GM21526 (cell line): ENCODE data around the gene ADAMTSL5.
"Not testable (repeated sequence)": the region's sequence is repeated elsewhere in the genome, so short reads cannot be mapped to it uniquely, and the experiment has no call there.

Experiments used
- ATAC-seq: cut with Tn5 transposase; IDR thresholded peaks from one replicate; pipeline ENCODE4 v1.9.1; 2021; ENCODE audit warnings: moderate library complexity; ENCODE audit not compliant: unreplicated experiment, low FRiP score

The ADAMTSL5 gene

DNA sequence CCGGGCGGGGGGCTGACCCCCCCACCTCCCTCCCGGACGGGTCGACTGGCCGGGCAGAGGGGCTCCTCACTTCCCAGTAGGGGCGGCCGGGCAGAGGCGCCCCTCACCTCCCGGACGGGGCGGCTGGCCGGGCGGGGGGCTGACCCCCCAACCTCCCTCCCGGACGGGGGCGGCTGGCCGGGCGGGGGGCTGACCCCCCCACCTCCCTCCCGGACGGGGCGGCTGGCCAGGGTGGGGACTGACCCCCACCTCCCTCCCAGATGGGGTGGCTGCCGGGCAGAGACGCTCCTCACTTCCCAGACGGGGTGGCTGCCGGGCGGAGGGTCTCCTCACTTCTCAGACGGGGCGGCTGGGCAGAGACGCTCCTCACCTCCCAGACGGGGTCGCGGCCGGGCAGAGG is 13.6 kb downstream of the ADAMTSL5 start:
- ATAC-seq, result not testable (repeated sequence)

DNA sequence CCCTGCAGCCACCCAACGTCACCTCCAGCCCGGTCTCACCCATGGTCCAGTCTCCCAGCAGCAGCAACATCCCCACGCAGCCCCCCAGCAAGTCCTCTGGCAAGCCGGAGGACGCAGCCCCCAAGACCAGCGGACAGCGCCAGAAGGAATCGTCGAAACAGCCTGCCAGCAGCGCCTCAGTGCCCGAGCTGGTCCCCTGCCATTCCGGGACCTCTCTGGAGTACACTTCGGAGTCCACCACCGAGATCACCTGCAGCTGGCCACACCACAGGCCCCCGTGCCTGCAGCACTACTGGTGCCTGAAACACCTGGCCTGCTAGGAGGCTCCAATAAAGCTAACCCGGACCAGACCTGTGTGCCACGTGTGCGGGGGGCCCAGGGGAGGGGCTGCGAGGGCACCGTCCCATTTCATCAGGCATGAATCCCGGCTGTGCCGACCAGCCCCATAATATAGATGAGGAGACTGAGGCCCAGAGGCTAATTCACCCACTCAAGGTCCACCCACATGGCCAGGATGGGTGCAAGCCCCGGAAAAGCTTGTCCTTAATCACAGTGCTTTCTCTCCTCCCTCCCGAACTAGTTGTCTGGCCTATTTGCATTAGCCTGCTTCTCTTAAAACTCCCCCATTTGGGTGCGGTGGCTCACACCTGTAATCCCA is 15.1 kb downstream of the ADAMTSL5 start:
- no peak for ATAC-seq

DNA sequence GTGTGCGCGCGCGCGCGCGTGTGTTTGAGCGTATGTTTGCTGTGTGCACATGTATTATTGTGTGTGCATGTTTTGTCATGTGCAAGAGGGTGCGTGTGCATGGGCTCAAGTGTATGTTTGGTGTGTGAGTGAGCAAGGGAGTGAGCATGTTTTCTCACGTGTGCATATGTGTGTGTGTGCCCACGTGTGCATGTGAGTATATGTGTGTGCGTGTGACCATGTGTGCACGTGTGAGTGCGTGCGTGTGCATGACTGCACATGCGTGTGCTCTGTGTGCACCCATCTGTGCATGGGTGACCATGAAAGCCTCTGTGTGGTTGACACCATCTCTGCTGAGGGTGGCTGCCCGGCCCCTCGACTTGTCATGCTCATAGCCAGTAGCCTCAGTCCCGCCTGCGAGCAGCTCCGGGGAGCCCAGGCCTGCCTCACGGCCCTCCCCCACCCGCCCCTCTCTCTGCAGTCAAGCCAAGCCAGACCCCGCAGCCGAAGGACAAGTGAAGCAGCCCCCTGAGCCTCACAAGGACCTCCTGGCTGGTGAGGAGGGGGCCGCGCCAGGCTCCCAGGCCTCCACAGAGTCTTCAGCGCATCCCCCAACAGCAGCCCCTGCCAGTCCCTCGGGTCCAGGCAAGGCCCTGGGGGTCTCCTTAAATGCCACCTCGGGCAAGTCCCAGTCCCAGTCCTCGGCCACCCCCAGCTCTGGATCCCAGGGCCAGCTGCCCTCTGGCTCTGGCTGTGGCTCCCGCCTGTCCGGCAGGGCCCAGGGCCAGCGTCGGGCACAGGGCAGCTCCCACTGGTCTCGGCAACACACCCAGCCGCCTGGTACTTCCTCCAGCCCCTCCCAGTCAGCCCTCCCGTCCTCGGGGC is 15.9 kb downstream of the ADAMTSL5 start:
- ATAC-seq, result no peak

DNA sequence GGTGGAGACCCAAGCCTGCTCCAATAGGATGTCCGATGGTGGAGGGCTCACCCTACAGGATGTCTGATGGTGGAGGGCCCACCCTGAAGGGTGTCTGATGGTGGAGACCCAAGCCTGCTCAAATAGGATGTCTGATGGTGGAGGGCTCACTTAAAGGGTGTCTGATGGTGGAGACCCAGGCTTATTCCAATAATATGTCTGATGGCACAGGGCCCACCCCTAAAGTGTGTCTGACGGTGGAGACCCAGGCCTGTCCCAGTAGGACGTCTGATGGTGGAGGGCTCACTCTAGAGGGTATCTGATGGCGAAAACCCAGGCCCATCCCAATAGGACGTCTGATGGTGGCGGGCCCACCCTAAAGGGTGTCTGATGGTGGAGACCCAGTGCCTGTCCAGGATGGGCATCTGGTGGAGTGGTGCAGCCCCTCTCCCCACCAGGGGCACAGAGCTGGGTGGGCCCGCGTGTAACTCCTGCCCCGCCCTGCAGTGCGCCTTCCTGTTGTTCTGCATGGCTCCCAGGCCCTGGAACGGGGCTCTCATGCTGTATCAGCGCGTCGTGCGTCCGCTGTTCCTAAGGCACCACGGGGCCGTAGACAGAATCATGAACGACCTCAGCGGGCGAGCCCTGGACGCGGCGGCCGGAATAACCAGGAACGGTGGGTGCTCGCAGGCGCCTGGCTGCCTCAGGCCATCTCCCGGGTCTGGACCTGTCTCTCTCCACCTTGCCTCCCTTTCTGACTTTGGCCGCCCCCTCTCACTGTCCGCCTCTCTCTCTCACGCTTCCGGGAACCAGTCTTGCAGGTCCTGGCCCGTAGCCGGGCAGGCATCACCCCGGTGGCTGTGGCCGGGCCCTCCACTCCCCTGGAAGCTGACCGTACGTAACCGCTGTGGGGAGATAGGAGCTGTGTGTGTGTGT is 16.8 kb downstream of the ADAMTSL5 start:
- no peak for ATAC-seq

DNA sequence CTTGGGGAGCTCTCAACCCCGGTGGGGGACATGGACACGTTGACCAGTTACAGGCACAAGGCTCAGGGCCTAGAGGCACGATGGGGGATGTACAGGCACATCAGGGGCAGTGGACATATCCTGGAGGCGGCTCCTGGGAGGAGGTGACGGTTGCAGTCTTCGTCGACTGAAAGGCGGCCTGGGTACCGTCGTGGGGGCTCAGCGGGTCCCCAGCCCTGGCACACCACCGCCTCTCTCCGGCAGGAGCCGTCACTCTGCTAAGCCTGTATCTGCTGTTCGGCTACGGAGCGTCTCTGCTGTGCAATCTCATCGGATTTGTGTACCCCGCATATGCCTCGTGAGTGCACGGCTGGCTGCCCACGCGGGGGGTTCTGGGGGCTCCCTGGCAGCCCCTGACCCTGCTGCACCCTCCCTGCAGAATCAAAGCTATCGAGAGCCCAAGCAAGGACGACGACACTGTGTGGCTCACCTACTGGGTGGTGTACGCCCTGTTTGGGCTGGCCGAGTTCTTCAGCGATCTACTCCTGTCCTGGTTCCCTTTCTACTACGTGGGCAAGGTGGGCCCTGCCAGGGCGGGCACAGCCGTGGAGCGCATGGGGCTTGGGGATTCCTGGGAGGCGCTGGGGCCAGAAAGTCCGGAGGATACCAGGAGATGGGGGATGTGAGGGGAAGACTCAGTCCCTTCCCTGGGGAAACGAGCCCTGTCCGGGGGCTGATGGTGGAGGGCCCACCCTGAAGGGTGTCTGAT is 17.6 kb downstream of the ADAMTSL5 start:
- no peak for ATAC-seq

DNA sequence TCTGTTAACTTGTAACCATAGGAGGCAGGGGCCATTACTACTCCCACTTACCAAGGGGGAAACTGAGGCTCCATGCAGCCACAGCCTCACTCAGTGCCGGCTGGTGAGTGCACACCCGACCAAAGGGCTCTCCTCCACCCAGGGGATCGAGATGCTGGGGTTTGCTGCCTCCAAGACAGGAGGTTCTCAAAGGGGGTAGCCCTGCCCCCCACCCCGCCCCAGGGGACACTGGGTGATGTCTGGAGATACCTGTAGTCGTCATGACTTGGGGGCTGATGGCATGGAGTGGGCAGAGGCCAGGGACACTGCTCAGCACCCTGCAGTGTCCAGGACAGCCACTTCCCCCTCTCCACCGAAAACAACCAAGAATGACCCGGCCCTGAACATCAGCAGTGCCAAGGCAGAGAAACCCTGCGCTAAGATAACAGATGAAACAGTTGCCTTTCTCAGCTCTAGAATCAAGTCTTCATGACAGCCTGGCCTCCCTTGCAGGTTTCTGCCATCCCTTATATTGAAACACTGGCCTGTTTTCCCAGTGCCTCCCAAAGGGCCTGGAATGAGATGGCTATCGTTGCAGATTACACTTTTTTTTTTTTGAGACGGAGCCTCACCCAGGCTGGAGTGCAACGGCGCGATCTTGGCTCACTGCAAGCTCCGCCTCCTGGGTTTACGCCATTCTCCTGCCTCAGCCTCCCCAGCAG is 18.6 kb downstream of the ADAMTSL5 start:
- ATAC-seq, result no peak

DNA sequence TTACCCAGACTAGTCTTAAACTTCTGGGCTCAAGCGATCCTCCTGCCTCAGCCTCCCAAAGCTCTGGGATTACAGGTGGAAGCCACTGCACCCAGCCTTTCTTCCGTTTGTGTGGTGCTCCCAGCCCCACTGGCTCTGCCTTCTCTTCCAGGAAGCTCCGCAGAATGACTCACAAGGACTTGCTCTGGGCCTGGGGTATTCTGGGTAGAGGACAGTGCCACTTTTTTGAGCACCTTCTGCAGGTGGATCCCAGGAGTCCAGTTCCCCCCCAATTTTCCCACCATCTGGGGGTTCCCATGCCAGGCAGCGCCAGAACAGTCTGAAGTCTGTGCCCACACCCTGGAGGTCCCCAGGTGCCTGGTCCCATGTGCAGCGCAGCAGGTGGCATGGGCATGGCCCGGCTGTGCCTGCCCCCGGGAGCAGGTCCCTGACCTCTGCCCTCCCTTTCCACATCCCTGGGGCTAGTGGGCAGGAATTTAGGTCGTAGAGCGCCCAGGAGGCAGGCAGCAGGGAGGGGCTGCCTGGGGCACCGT is 20.3 kb downstream of the ADAMTSL5 start:
- no peak for ATAC-seq

DNA sequence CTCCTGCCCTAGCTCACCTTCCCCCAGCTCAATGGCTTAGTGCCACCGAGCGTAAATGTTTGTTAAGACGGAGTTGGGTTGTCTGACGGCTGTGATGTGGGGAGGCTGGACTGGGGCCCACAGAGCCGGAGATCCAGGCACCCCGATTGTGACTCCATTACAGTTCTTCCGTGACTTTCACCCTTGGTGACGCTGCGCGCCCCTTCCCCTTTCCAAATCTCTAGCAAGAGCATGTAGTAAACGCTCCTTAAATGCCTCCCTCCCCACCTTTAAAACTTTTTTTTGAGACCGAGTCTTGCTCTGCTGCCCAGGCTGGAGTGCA is 21.0 kb downstream of the ADAMTSL5 start:
- ATAC-seq, result no peak

DNA sequence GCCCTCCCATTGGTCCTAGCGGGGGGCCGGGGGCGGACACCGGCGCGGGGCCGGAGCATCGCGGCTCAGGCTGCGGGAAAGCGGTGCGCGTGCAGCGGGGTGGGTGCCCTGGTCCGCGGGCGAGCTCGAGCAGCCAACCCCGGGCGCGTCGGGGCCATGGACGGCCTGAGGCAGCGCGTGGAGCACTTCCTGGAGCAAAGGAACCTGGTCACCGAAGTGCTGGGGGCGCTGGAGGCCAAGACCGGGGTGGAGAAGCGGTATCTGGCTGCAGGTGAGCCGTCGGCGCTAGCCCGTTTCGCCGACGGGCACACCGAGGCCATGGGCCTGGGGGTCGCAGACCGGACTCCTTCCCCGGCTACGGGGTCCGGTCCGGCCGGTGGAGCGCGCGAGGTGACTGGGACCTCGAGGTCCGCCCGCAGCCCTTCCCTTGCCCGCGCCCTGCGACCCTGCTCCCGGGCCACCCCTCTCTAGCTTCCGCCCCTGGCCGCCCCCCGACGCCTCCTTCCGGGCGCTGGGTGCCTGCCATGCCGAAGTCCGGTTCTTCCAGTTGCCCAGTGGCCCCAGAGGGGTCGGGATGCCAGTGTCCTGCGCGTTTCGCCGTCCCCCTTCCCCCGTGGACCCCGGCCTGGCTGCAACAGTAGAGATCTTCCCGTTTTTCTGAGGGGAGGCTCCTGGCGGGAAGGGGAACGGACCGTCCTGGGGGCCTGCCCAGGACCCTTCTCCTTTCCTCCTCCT is 21.5 kb downstream of the ADAMTSL5 start, which contains the start of gene REEP6:
Gene REEP6, plus strand, starts transcription at position 68 of the 735 bp plus-strand sequence. Its CDS starts 89 bp downstream, at position 157.
- ATAC-seq, result no peak

DNA sequence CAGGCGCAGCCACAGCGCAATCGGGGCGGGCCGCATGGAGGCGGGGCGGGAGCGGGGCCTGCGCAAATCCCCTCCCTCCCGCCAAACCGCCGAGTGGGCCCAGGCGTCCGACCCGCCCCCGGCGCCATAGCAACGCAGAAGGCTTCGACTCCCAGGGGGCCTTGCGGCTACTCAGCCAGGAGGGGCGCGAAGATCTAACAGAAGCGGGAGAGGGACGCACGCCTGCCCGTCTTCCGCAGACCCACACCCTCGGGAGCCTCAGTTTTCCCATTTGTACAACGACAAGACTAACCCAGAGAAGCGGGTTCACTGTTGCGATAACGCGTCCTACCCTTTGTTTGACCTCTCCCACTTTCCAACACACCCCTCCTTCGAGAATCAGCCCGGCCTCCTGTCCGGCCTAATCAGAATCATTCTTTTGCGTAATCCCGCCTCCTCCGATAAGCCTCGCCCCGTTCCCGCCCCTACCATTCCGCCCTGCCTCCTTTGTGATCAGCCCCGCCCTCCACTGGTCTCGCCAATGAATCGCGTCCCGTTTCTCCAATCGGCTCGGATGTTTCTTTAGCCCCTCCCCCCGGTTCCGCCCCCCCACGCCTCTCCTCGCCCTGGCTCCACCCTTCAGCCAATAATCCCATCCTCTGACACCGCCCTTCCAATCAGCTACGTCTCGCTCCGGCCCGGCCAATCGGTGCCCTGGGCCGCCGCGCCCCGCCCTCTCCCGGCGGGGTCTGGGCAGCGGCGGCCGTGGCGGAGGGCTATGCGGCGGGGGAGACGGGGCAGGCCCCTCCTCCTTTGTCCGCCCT is 22.3 kb downstream of the ADAMTSL5 start, which contains the start of gene PCSK4:
Gene PCSK4, minus strand, starts transcription at position 40 of the 803 bp plus-strand sequence. Its CDS starts 4 bp downstream, at position 36.
- peak; percentile 62 for ATAC-seq

DNA sequence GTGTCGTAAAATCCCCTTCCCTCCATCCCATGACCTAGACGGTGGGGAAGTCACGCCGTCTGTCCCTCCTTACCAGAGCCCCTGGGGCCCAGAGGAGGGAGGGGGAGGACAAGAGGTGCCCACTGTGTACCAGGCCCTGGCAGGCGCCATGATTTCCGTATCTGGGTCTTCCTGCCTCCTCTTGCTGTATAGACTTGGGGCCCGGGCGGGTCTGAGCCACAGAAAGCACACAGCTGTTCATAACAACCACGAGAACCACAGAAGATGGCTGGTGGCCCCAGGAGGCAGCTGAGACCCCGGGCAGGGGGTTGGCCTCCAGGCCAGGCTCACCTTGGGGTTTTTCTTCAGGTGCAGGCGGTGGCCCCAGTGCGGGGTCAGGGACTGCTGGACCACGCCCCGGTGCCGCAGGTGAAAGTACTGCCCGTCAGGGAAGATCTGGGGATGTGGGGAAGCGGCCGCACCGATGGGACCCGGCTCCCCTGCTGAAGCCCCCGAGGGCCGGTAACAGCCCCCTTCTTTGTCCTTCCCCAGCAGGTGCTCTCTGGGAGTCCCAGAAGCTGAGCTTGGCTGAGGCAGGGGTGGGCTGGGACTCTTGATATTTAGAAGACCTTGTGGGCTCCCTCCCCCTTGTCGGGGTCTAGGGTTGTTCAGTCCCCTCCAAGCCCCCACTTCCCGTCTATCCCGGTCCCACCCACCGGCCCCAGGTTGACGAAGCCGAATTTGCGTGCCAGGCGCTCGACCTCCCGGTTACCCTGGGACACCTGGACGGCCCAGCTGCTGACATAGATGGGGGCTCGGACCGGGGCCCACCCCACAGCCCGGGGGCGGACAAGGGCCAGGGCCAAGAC is 23.1 kb downstream of the ADAMTSL5 start:
- no peak for ATAC-seq

DNA sequence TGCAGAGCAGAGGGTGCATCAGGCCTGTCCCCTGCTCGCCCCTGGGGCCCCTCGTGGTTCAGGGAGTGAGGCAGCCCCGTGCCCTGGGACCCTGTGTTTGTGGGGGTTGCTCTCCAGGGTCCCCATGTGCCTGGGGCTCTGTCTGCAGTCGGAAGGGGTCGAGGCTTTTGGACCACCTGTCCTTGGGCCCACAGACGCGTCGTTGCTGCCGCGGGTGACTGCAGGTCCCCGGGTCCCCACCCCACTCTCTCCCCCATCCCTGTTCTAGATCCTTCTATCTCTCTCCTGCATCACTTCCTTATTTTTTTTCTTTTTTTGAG is 24.6 kb downstream of the ADAMTSL5 start:
- ATAC-seq, result no peak

DNA sequence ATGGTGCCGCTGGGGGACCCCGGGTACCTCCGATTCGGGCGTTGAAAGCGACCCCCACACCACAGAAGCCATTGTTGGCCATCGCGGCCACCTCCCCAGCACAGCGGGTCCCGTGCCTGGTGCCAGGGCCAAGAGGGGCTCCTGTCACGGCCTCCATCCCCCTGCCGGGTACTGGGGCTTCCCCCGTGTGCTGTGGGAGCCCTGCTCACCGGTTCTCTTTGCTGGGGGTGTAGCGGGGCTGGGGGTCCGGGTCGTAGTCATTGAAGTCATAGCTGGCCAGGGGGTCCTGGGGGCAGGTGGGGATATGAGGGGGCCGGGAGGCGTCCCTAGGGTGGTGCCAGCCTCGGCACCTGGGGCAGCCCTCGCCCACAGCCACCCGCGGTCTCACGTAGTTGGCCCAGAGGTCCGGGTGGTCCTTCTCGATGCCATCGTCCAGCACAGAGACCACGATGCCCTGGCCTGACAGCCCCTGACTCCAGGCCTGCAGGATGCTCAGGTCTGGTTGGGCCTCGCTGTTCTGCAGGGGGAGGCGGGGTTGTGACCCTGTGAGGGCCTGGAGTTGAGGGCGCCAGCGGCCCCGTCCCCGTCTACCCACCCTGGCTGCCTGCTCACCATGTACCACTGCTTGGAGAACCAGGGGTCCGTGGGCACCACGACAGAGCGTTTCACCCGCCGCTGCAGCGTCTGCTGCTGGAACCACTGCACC is 25.1 kb downstream of the ADAMTSL5 start:
- no peak for ATAC-seq

DNA sequence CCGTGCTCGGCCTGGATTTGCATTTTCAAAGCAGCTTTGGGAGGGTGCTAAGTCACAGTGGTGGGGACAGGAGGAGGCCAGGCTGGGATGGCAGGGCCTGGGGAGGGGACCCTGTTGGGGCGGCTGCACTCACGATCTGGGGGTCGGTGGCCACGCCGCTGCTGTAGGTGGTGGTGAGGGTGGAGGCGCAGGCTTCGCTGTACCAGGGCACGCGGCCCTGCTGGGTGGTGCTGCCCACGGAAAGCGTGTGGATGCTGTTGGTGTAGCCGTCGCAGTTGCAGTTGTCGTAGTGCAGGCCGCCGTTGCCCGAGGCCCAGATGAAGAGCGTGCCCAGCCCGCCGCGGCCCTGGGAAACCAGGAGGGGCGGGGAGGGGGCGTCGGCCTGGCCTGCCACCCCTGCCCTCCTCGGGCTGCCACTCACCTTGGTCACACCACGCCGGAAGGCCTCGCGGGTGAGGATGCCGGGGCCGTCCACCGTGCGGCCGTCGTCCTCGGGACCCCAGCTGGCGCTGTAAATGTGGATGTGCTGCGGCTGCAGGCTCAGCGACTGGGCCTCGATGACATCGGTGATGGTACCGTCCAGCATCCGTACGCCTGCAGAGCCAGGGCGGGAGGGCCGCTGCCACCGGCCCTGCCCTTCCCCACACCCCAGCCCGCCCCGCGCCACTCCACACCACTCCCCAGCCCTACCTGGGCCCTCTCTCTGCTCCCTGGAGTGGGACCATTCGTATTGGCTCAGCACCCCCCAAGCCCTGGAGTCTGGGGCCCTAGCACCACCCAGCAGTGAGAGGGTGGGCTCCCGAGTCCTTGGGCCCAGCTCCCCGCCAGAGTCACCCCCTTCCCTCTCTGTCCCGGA is 25.9 kb downstream of the ADAMTSL5 start:
- no peak for ATAC-seq

DNA sequence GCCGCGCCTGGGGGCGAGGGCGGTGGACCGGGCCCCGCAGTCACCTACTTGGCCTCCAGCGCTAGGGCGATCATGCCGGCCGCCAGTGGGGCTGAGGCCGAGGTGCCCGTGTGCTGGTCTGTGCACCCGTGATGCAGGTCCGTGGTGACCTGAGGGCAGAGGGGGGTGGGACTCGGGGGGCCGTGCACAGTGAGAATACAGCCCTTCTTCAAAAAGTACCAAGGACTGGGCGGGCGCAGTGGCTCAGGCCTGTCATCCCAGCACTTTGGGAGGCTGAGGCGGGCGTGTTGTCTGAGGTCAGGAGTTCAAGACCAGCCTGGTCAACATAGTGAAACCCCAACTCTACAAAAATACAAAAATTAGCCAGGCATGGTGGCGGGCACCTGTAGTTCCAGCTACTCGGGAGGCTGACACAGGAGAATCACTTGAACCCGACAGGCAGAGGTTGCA is 28.8 kb downstream of the ADAMTSL5 start:
- no peak for ATAC-seq
